ENCODE measurements around the gene CYTIP. TPM values are rescaled to one million over a fixed set of nuclear protein-coding genes. Genes with fewer than 3 reads are reported as not detected.

The CYTIP gene
- total RNA-seq, 1 experiment from 2014 or later = 0.57 TPM

GRCh38 chr2:157393348-157393747, 50.5 kb downstream of the CYTIP start:
- TF ChIP-seq POLR2AphosphoS5 (IDR thresholded peaks at IDR 0.05; ENCODE audit: low read depth, low read length) (no peak), SIN3A (IDR thresholded peaks at IDR 0.05; ENCODE audit: borderline replicate concordance, insufficient read depth, low read depth, low read length) (no peak), TCF7L2 (IDR thresholded peaks at IDR 0.05; ENCODE audit: low read depth, low read length) (no peak), REST (IDR thresholded peaks at IDR 0.05; ENCODE audit: insufficient read depth in 1 of 2, low read depth in 2 of 2, low read length in 1 of 2) (no peak)
- TF ChIP-seq, protein P1, sequence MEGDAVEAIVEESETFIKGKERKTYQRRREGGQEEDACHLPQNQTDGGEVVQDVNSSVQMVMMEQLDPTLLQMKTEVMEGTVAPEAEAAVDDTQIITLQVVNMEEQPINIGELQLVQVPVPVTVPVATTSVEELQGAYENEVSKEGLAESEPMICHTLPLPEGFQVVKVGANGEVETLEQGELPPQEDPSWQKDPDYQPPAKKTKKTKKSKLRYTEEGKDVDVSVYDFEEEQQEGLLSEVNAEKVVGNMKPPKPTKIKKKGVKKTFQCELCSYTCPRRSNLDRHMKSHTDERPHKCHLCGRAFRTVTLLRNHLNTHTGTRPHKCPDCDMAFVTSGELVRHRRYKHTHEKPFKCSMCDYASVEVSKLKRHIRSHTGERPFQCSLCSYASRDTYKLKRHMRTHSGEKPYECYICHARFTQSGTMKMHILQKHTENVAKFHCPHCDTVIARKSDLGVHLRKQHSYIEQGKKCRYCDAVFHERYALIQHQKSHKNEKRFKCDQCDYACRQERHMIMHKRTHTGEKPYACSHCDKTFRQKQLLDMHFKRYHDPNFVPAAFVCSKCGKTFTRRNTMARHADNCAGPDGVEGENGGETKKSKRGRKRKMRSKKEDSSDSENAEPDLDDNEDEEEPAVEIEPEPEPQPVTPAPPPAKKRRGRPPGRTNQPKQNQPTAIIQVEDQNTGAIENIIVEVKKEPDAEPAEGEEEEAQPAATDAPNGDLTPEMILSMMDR (IDR thresholded peaks at IDR 0.05) = no peak
- Histone ChIP-seq H3K9me3 (ENCODE audit: control insufficient read depth, insufficient read depth, low read depth, low read length) (no peaks in the 10 kb centered on the region), H3K4me3 (ENCODE audit: low read depth in 2 of 2, low read length in 2 of 2) (no peak overlapping the region), H3K27me3 (ENCODE audit: control insufficient read depth, insufficient read depth, low read length) (no peaks in the 10 kb centered on the region), H3K4me1 (ENCODE audit: control insufficient read depth, insufficient read depth, low read length) (no peaks in the 10 kb centered on the region), H3K36me3 (ENCODE audit: control insufficient read depth, insufficient read depth, low read length) (no peaks in the 10 kb centered on the region), H3K27ac (ENCODE audit: low read length) (no peak overlapping the region)
- ATAC-seq (no peak), DNase-seq (ENCODE audit: low read depth, low spot score) (no peak)
- in situ Hi-C loops (cut with HindIII; ENCODE audit: low pct_unique_long_range_greater_than_20kb, low sequenced_read_pairs) = no loop called here
- ChIA-PET POLR2A (no interaction called here), CTCF (no interaction called here)
- intact Hi-C loops (cut with micrococcal nuclease; ENCODE audit: unreplicated experiment) = no loop called here
- no TSS peak for BruUV-seq (replicated peaks)

- no peaks in the 10 kb centered on the region for H3K4me1 ChIP-seq (ENCODE audit: control insufficient read depth, insufficient read depth, low read length)
- H3K4me3 ChIP-seq (ENCODE audit: low read depth in 2 of 2, low read length in 2 of 2) = no peak overlapping the region
- H3K9me3 ChIP-seq (ENCODE audit: control insufficient read depth, insufficient read depth, low read depth, low read length) = no peaks in the 10 kb centered on the region
- no peaks in the 10 kb centered on the region for H3K27me3 ChIP-seq (ENCODE audit: control insufficient read depth, insufficient read depth, low read length)
- ATAC-seq (no peak), DNase-seq (ENCODE audit: low read depth, low spot score) (no peak)
- in situ Hi-C loops (cut with HindIII; ENCODE audit: low pct_unique_long_range_greater_than_20kb, low sequenced_read_pairs) (no loop called here), intact Hi-C loops (cut with micrococcal nuclease; ENCODE audit: unreplicated experiment) (no loop called here)
- H3K27ac ChIP-seq (ENCODE audit: low read length) = no peak overlapping the region
- POLR2A ChIA-PET = no interaction called here
- TF ChIP-seq, protein P1 (IDR thresholded peaks at IDR 0.05) = no peak
- TF ChIP-seq POLR2AphosphoS5 (IDR thresholded peaks at IDR 0.05; ENCODE audit: low read depth, low read length) (no peak), SIN3A (IDR thresholded peaks at IDR 0.05; ENCODE audit: borderline replicate concordance, insufficient read depth, low read depth, low read length) (no peak), TCF7L2 (IDR thresholded peaks at IDR 0.05; ENCODE audit: low read depth, low read length) (no peak), REST (IDR thresholded peaks at IDR 0.05; ENCODE audit: insufficient read depth in 1 of 2, low read depth in 2 of 2, low read length in 1 of 2) (no peak)
- no peaks in the 10 kb centered on the region for H3K36me3 ChIP-seq (ENCODE audit: control insufficient read depth, insufficient read depth, low read length)
- CTCF ChIA-PET = no interaction called here
- no TSS peak for BruUV-seq (replicated peaks)
These were observed 55.1 kb downstream of the CYTIP start for GRCh38 chr2:157388827-157389226.

All from Panc1 (cell line).